ENCODE measurements around the gene MDFI. TPM values are rescaled to one million over a fixed set of nuclear protein-coding genes. Genes with fewer than 3 reads are reported as not detected.

MDFI gene
- total RNA-seq, 1 experiment from 2014 or later: 2.6 TPM

GRCh38 chr6:41672816-41673703 is 34.8 kb downstream of the MDFI start:
- DNase-seq (ENCODE audit: low read depth): no peak

- DNase-seq (ENCODE audit: low read depth): no peak
Measured at GRCh38 chr6:41673704-41674000, 35.4 kb downstream of the MDFI start.

GRCh38 chr6:41674231-41675000 is 36.1 kb downstream of the MDFI start:
- DNase-seq (ENCODE audit: low read depth): no peak

- no peak for DNase-seq (ENCODE audit: low read depth)
Measured at GRCh38 chr6:41675176-41675775, 37.0 kb downstream of the MDFI start.

- DNase-seq (ENCODE audit: low read depth): no peak
Measured at GRCh38 chr6:41675992-41676391, 37.7 kb downstream of the MDFI start.

GRCh38 chr6:41676431-41676830 is 38.2 kb downstream of the MDFI start:
- DNase-seq (ENCODE audit: low read depth): no peak

GRCh38 chr6:41677124-41677921 is 39.1 kb downstream of the MDFI start:
- no peak for DNase-seq (ENCODE audit: low read depth)

GRCh38 chr6:41678511-41679084 is 40.3 kb downstream of the MDFI start:
- no peak for DNase-seq (ENCODE audit: low read depth)

- DNase-seq (ENCODE audit: low read depth): no peak
Measured at GRCh38 chr6:41679696-41680095, 41.4 kb downstream of the MDFI start.

GRCh38 chr6:41680182-41680965 is 42.1 kb downstream of the MDFI start:
- DNase-seq (ENCODE audit: low read depth): no peak

- peak; percentile 81 for DNase-seq (ENCODE audit: low read depth)
Measured at GRCh38 chr6:41682056-41682477, 43.8 kb downstream of the MDFI start.

- DNase-seq (ENCODE audit: low read depth): no peak
Measured at GRCh38 chr6:41682497-41683272, 44.4 kb downstream of the MDFI start.

- no peak for DNase-seq (ENCODE audit: low read depth)
Measured at GRCh38 chr6:41683273-41683522, 44.9 kb downstream of the MDFI start.

GRCh38 chr6:41683523-41684310 is 45.4 kb downstream of the MDFI start:
- peak; percentile 57 for DNase-seq (ENCODE audit: low read depth)

- no peak for DNase-seq (ENCODE audit: low read depth)
Measured at GRCh38 chr6:41684311-41685180, 46.3 kb downstream of the MDFI start.

GRCh38 chr6:41685641-41686380 is 47.5 kb downstream of the MDFI start:
- DNase-seq (ENCODE audit: low read depth): no peak

- DNase-seq (ENCODE audit: low read depth): no peak
Measured at GRCh38 chr6:41687501-41688175, 49.4 kb downstream of the MDFI start.
